Activated CD4-positive, alpha-beta T cell treated with anti-CD3 and anti-CD28 coated beads, Interleukin-2, amount 50 U/mL, for 4 hours (primary cell): ENCODE measurements around the gene PCNX3.
"Not testable (repeated sequence)": the region's sequence is repeated elsewhere in the genome, so short reads cannot be mapped to it uniquely, and the experiment has no call there.

Experiments
- DNase-seq, 2 experiments: peaks; one replicate each; pipeline ENCODE4 v3.0.0-alpha.2; 2020

PCNX3 gene

GRCh38 chr11:65655570-65656332 is 40.2 kb downstream of the PCNX3 start:
- DNase-seq = no peak

GRCh38 chr11:65657426-65657825 is 41.9 kb downstream of the PCNX3 start:
- DNase-seq = no peak

GRCh38 chr11:65658174-65659021 is 42.8 kb downstream of the PCNX3 start:
- DNase-seq = no peak

- DNase-seq = no peak
These were observed 44.5 kb downstream of the PCNX3 start for GRCh38 chr11:65660038-65660437.

- not testable (repeated sequence) for DNase-seq
These were observed 45.3 kb downstream of the PCNX3 start for GRCh38 chr11:65660908-65661307.

- DNase-seq = no peak
These were observed 46.1 kb downstream of the PCNX3 start for GRCh38 chr11:65661599-65662246.

GRCh38 chr11:65662247-65662798 is 46.7 kb downstream of the PCNX3 start:
- DNase-seq = peak in 1 of 2 experiments; percentile 24

- peak; percentile 85 to 87 for DNase-seq
These were observed 47.4 kb downstream of the PCNX3 start, which contains the start of gene RELA for GRCh38 chr11:65662799-65663638. Gene RELA, minus strand, starts transcription at chr11:65662916. Its CDS starts 84 bp downstream, at chr11:65662832.

GRCh38 chr11:65663639-65664200 is 48.1 kb downstream of the PCNX3 start:
- peak; percentile 39 to 43 for DNase-seq

- no peak for DNase-seq
These were observed 56.7 kb downstream of the PCNX3 start for GRCh38 chr11:65672180-65672860.

- DNase-seq = no peak
These were observed 57.4 kb downstream of the PCNX3 start for GRCh38 chr11:65672982-65673381.

- no peak for DNase-seq
These were observed 64.7 kb downstream of the PCNX3 start for GRCh38 chr11:65680192-65680743.

- DNase-seq = not testable (repeated sequence)
These were observed 67.9 kb downstream of the PCNX3 start for GRCh38 chr11:65683480-65683879.

GRCh38 chr11:65685981-65686380 is 70.4 kb downstream of the PCNX3 start:
- no peak for DNase-seq
